ENCODE results near the gene CXCL5.

The CXCL5 gene

GRCh38 chr4:74006009-74006476 lies 7.6 kb upstream of the CXCL5 start:
- DNase-seq (ENCODE audit: low read depth), result no peak
- no peak for TF ChIP-seq CTCF (IDR thresholded peaks at IDR 0.05; ENCODE audit: low read depth, low read length, missing control alignments)
- H3K4me3 ChIP-seq (ENCODE audit: low read depth, low read length), result no peak overlapping the region

DNA sequence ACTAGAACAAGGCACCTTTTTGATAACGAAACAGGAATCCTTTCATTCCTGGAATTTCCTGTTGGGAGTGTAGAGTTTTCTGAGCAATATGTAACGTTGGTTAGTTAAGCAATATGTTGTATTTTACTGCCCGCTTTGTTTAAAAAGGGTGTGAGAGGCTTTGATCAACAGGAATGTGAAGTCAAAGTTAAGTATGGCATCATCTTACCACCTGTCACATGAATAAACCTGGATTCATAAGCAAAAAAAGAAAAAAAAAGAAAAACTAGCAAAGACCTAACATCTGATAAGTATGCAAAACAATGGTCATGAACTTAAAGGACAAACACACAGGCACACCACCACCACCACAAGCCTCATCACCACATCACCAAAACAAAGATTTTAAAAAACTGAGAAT lies 7.1 kb upstream of the CXCL5 start:
- TF ChIP-seq CTCF (IDR thresholded peaks at IDR 0.05; ENCODE audit: low read depth, low read length, missing control alignments), result no peak
- no peak overlapping the region for H3K4me3 ChIP-seq (ENCODE audit: low read depth, low read length)
- no peak for DNase-seq (ENCODE audit: low read depth)

DNA sequence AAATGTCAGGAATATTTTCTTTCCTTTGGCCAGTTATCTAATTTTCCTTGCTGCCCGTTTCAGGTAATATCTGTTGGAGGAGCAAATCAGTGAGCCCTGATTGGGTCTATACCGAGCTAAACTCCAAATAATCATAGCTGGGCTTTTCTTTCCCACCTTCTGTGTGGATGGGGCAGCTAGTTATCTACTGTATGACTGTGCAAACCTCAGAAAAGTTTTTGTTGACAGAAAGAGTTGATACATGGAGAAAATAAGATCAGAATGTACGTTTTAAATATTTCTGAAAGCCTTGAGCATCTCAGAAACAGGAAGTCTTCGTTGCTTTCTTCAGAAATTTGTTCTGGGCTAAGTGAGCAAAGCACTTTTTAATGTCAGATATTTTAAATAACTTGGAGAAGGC lies 6.2 kb upstream of the CXCL5 start:
- TF ChIP-seq CTCF (IDR thresholded peaks at IDR 0.05; ENCODE audit: low read depth, low read length, missing control alignments), result no peak
- DNase-seq (ENCODE audit: low read depth), result no peak
- H3K4me3 ChIP-seq (ENCODE audit: low read depth, low read length), result no peak overlapping the region

- DNase-seq (ENCODE audit: low read depth), result no peak
- TF ChIP-seq CTCF (IDR thresholded peaks at IDR 0.05; ENCODE audit: low read depth, low read length, missing control alignments), result no peak
- H3K4me3 ChIP-seq (ENCODE audit: low read depth, low read length), result no peak overlapping the region
These were observed 1.8 kb upstream of the CXCL5 start for GRCh38 chr4:74000301-74000700.

- TF ChIP-seq CTCF (IDR thresholded peaks at IDR 0.05; ENCODE audit: low read depth, low read length, missing control alignments), result no peak
- DNase-seq (ENCODE audit: low read depth), result no peak
- no peak overlapping the region for H3K4me3 ChIP-seq (ENCODE audit: low read depth, low read length)
These were observed 6.4 kb downstream of the CXCL5 start for GRCh38 chr4:73992050-73992449.

- TF ChIP-seq CTCF (IDR thresholded peaks at IDR 0.05; ENCODE audit: low read depth, low read length, missing control alignments), result no peak
- H3K4me3 ChIP-seq (ENCODE audit: low read depth, low read length), result no peak overlapping the region
- no peak for DNase-seq (ENCODE audit: low read depth)
These were observed 6.8 kb downstream of the CXCL5 start for GRCh38 chr4:73991742-73992000.

DNA sequence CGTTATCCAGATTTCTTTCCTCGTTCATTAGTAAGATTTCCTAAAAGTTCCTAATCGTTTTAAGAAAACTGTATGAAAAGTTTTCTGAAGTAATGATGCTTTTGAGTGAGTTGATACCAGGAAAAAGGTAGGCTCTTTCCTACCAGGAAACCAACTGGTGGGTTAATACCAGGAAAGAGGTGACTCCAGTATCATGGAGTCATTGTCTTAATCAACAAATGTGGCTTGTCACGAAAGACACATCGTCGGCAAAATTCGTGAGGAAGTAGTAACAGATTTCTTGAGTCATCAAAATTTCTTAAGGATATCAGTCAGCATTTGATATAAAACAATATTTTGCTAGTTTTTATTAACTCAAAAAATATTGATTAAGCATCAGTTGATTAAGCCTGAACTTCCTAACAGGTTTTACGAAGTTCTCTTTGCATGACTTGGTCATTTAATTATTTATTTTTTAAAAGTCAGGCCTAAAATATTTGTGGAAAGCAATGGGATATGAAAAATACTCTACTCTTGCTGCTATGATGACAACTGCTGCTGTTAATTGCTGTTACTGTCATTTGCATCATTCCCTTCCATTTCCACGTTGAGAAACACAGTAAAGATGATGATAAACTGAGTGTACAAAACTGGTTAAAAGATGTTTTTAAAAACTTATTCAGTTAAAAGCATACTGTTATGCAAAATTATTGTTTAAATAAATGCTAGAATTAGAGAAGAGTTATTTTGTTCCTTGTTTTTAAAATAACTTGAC lies 7.3 kb downstream of the CXCL5 start:
- TF ChIP-seq CTCF (IDR thresholded peaks at IDR 0.05; ENCODE audit: low read depth, low read length, missing control alignments), result no peak
- DNase-seq (ENCODE audit: low read depth), result no peak
- no peak overlapping the region for H3K4me3 ChIP-seq (ENCODE audit: low read depth, low read length)
